GM23248 (cell line): ENCODE measurements around the gene UVRAG.

Experiments
- EZH2 ChIP-seq: fragments of 200-600 bp; sonication (generic); IDR thresholded peaks from 2 replicates; pipeline ENCODE4 v1.6.1; 2018; ENCODE audit warnings: antibody characterized with exemption, mild to moderate bottlenecking; ENCODE audit not compliant: insufficient read depth, poor library complexity, severe bottlenecking
- EZH2phosphoT487 ChIP-seq: fragments of 200-600 bp; sonication (generic); IDR thresholded peaks from 2 replicates; pipeline ENCODE4 v1.6.1; 2018; ENCODE audit warnings: antibody characterized with exemption, moderate library complexity, mild to moderate bottlenecking, low read depth; ENCODE audit not compliant: insufficient read depth

- TF ChIP-seq EZH2 = no peak
- no peak for TF ChIP-seq EZH2phosphoT487
Measured at GRCh38 chr11:75831915-75832502, 17.0 kb downstream of the UVRAG start.
